RKO (cell line): Measurements from ENCODE around the gene CYTH3.
"Not testable (repeated sequence)": the region's sequence is repeated elsewhere in the genome, so short reads cannot be mapped to it uniquely, and the experiment has no call there.

Source experiments
- DNase-seq: peaks from one replicate; pipeline ENCODE4 v3.0.0-alpha.2; 2016; ENCODE audit warnings: low spot score

Gene CYTH3

DNA sequence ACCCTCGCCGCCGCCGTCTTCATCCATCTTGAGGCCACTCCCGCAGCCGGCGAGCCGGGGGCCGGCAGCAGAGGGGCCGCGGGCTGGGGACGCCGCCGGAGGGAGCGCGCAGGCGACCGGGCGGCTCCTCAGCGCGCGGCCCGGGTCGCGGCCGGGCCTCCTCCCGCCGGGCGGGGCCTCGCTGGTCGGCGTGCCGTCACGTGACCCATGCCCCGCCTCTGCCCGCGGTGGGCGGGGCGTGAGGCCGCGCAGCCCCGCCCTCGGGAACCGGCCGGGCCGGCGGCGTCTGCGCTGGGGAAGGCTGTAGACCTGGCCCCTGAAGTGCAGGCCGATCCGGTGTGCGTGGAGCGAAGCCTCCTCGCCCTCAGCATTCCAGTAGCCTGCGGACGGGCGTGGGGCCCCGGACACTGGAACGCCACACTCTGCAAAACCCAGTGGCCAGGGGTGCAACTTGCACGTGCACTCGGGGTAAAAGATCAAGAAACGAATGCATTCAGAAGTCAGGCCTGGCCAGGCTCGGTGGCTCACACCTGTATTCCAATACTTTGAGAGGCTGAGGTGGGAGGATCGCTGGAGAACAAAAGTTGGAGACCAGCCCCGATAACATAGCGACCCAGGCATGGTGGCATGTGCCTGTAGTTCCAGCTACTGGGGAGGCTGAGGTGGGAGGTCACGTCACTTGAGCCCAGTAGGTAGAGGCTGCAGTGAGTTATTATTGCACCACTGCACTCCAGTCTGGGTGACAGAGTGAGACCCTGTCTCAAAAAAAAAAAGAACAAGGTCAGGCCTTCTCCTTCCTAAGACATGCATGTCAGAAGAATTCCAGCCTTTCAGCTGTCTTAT is at the start of gene CYTH3:
Gene CYTH3, minus strand, starts transcription at position 144 of the 843 bp plus-strand sequence. Its CDS starts 117 bp downstream, at position 27.
- peak; percentile 74 for DNase-seq

- DNase-seq: no peak
Measured at GRCh38 chr7:6320791-6321190, 48.4 kb upstream of the CYTH3 start.

GRCh38 chr7:6317797-6318438 is 45.5 kb upstream of the CYTH3 start:
- peak; percentile 60 for DNase-seq

- DNase-seq: no peak
Measured at GRCh38 chr7:6316226-6316625, 43.8 kb upstream of the CYTH3 start.

DNA sequence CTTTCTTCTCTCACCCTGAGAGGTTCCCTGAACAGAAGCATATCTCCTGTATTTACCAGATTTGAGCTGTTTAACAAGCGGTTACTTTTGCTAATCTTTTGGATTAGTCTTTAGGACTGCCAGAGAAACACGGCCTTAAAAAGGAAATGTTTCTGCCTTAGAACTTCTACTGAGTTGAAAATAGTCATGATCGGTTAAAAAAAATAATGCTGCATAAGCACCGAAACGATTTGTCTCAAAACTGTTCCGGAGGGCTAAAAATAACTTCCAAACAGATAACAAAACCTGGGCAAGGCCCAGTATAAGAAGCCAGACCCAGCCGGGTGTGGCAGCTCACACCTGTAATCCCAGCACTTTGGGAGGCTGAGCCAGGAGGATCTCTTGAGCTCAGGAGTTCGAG is 43.3 kb upstream of the CYTH3 start:
- no peak for DNase-seq

DNA sequence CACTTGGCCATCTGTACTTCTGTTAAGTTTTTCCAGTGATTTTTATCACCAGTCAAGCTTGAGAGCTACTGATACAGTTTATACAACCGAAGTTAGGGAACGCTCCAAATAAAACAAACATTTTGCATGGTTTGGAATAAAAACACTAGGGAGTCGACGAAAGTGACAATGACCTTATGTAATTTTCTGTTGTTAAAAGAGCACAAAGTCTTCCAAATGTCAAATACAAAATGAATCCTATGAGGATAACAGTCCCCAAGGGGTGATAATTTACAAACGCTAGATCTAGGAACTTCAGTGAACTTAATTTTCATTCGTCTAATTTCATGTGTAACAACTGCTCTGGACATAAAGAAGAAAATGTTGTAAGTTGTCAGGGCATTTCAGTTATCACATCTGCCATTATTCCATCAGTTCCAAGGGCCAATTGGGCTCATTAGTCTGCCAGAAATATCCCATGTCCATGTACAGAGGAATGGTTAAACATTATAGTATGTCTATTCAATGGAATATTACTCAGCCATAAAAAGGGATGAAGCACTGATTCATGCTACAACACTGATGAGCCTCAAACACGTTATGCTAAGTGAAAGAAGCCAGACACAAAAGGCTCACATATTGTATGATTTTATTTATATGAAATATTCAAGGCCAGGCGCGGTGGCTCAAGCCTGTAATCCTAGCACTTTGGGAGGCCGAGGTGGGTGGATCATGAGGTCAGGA is 38.0 kb upstream of the CYTH3 start:
- DNase-seq: no peak

DNA sequence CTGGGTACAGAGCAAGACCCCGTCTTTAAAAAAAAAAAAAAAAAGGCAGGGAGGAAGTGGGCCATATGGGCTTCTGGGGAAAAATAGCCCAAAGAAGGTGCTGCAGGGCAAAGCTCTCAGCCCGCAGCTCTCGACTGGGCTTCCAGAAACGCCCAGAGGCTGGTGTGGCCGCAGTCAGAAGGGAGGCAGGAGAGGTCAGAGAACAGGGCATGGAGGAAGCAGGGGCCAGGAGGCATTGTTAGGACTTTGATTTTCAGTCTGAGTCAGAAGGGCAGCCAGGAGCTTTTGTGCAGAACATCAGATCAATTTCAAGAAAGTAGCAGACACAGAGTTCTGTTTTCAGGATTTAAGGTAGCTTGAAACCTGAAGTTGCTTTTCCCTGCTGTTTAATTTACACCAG is 35.3 kb upstream of the CYTH3 start:
- no peak for DNase-seq

DNA sequence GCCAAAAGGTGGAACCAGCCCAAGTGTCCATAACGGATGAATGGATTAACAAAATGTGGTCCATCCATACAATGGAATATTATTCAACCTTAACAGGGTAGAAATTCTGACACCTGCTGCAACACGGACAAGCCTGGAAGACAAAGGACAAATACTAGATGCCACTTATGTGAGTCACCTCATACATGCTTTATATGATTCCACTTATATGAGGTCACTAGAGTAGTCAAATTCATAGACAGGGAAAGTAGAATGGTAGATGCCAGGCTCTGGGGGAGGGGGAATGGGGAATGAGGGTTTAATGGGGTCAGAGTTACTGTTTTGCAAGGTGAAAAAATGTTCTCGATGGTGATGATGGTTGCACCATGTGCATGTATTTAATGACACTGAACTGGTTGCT is 34.0 kb upstream of the CYTH3 start:
- peak; percentile 60 for DNase-seq

DNA sequence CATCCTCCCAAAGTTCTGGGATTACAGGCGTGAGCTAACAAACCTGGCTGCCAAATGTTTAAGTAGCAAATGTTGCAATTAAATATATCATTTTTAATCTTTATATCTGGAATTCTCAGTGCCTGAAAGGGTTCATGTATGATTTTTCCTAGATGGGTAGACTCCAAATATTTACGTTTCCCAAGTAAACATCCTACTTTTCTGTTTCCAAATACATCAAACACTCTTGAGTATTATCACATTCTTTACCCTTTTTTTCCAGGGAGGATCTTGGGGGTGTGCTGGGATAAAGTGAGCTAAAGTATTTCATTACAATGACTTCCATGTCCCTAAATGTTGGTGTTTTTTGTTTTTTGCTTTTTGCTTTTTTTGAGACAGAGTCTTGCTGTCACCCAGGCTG is 32.9 kb upstream of the CYTH3 start:
- DNase-seq: no peak

DNA sequence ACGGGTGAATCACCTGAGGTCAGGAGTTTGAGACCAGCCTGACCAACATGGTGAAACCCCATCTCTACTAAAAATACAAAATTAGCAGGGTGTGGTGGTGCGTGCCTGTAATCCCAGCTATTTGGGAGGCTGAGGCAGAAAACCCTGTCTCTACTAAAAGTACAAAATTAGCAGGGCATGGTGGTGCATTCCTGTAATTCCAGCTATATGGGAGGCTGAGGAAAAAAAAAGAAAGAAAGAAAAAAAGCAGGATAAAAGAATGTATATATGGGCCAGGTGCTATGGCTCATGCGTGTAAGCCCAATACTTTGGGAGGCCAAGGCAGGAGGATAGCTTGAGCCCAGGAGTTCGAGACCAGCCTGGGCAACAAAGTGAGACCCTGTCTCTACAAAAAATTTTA is 29.0 kb upstream of the CYTH3 start:
- DNase-seq: not testable (repeated sequence)

GRCh38 chr7:6299774-6300173 is 27.4 kb upstream of the CYTH3 start:
- no peak for DNase-seq

GRCh38 chr7:6294839-6295238 is 22.4 kb upstream of the CYTH3 start:
- DNase-seq: no peak

GRCh38 chr7:6293202-6293601 is 20.8 kb upstream of the CYTH3 start:
- DNase-seq: no peak

DNA sequence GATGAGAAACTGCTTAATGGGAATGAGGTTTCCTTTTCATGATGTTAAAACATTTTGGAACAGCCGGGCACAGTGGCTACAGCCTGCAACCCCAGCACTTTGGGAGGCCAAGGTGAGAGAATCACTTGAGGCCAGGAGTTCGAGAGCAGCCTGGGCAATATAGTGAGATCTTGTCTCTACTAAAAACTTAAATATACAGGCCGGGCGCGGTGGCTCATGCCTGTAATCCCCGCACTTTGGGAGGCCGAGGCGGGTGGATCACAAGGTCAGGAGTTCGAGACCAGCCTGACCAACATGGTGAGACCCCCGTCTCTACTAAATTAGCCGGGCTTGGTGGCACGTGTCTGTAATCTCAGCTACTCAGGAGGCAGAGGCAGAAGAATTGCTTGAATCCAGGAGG is 19.5 kb upstream of the CYTH3 start:
- not testable (repeated sequence) for DNase-seq

DNA sequence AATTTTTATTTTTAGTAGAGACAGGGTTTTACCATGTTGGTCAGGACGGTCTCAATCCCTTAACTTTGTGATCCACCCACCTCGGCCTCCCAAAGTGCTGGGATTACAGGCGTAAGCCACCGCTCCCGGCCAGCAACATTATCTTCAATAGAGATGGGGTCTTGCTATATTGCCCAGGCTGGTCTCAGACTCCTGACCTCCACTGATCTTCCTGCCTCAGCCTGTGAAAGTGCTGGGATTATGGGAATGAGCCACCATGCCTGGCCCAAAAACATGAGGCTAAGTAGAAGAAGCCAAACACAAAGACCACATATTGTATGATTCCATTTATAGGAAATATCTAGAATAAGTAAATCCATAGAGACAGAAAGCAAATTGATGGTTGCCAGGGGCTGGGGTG is 19.1 kb upstream of the CYTH3 start:
- no peak for DNase-seq

DNA sequence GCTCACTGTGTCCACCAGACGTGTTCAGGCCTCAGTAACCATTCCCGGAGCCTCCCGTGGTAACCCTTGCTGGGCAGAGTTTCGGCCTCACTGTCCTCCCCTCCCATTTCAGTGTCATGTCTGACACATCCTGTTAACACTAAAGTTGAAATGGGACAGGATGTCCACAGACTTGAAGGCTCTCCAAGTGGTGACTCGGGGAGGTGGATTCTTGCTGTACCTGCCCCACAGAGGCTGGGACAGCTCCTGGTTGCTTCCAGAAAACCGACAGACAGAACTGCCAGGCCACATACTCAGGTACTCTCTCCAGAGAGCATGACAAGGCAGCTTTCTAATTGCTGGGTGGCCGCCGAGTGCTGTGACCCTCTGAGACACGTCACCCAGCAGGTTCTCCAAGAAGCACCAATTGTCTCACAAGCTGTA is 17.9 kb upstream of the CYTH3 start:
- no peak for DNase-seq

- DNase-seq: no peak
Measured at GRCh38 chr7:6288270-6288860, 15.9 kb upstream of the CYTH3 start.

- no peak for DNase-seq
Measured at GRCh38 chr7:6286486-6286885, 14.1 kb upstream of the CYTH3 start.

DNA sequence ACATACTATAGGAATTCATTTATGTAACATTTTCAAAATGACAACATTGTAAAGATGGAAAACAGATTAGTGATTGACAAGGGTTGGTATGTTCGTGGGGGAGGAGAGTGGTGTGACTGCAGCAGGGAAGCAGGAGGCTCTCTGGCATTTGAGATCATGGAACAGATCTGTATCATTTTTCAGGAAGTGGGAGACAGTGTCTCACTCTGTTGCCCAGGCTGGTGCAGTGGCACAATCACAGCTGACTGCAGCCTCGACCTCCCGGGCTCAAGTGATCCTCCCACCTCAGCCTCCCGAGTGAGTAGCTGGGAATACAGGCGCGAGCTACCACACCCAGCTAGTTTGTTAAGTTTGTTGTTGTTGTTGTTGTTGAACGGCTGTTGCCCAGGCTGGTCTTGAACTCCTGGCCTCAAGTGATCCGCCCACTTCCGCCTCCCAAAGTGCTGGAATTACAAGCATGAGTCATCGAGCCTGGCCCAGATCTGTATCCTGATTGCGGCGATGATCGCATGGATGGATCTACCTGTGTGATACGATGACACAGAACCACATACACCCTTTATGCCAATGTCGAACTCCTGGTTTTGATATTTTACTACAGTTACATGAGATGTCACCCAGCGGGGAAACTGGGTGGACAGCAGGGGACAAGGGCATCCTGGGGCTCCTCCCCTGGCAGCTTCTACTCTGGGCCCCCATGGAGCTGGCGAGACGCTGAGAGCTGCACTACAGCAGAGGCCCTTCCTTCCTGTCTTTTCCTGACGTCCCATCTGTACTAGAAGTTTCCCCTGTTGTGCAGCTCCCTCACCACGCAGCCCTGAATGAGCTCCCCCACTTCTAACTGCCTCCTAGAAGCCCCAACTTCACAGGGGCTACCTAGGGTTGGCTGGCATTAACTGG is 12.3 kb upstream of the CYTH3 start:
- no peak for DNase-seq

DNA sequence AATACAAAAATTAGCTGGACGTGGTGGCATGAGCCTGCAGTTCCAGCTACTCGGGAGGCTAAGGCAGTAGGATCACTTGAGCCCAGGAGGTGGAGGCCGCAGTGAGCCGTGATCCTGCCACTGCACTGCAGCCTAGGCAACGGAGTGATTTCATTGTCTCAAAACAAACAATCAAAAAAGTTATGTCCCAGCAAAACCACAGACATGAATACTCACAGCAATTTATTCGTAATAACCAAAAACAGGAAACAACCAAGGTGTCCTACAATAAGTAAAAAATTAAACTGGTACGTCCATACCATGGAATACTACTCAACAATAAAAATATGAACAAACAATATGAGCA is 11.6 kb upstream of the CYTH3 start:
- no peak for DNase-seq

GRCh38 chr7:6283391-6284054 is 11.1 kb upstream of the CYTH3 start:
- not testable (repeated sequence) for DNase-seq
